ENCODE data around the gene LY86. TPM values are rescaled to one million over a fixed set of nuclear protein-coding genes. Genes with fewer than 3 reads are reported as not detected.

LY86 gene
- total RNA-seq, 1 donor from 2014 or later: not detected

DNA sequence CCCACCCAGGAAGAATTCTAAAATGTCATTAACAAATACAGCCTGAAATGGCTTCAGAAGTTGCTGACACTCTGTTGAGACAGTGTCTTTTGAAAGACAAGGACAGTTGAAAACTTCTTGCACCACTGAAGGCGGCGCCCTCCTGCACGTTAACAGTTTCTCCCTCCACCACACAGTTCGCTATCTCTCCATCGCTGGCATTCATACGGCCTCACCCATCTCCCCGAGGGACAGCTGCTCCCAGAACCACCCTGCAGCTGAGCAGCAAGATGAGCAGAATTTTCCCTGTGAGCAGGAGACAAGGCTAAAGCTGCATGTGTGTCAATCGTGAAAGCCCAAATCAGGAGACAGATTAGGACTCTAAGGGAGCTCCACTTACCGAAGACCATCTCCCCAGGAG lies 113.3 kb downstream of the LY86 start:
- no peaks in the 10 kb centered on the region for H3K9me3 Mint-ChIP-seq
- TF ChIP-seq, protein P1, sequence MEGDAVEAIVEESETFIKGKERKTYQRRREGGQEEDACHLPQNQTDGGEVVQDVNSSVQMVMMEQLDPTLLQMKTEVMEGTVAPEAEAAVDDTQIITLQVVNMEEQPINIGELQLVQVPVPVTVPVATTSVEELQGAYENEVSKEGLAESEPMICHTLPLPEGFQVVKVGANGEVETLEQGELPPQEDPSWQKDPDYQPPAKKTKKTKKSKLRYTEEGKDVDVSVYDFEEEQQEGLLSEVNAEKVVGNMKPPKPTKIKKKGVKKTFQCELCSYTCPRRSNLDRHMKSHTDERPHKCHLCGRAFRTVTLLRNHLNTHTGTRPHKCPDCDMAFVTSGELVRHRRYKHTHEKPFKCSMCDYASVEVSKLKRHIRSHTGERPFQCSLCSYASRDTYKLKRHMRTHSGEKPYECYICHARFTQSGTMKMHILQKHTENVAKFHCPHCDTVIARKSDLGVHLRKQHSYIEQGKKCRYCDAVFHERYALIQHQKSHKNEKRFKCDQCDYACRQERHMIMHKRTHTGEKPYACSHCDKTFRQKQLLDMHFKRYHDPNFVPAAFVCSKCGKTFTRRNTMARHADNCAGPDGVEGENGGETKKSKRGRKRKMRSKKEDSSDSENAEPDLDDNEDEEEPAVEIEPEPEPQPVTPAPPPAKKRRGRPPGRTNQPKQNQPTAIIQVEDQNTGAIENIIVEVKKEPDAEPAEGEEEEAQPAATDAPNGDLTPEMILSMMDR (IDR thresholded peaks at IDR 0.05; ENCODE audit: unreplicated experiment): no peak
- no peaks in the 10 kb centered on the region for H3K36me3 Mint-ChIP-seq
- H3K4me3 Mint-ChIP-seq: no peak overlapping the region
- H3K27me3 Mint-ChIP-seq (ENCODE audit: low read depth): no peaks in the 10 kb centered on the region
- H3K27ac Mint-ChIP-seq: no peak overlapping the region
- DNase-seq (ENCODE audit: low spot score in 2 of 2, unreplicated experiment in 2 of 2): no peak
- peaks cover 37% of the 10 kb centered on the region for H3K4me1 Mint-ChIP-seq

- no peaks in the 10 kb centered on the region for H3K36me3 Mint-ChIP-seq
- no peak overlapping the region for H3K4me3 Mint-ChIP-seq
- DNase-seq (ENCODE audit: low spot score in 2 of 2, unreplicated experiment in 2 of 2): no peak
- TF ChIP-seq, protein P1 (IDR thresholded peaks at IDR 0.05; ENCODE audit: unreplicated experiment): no peak
- no peaks in the 10 kb centered on the region for H3K27me3 Mint-ChIP-seq (ENCODE audit: low read depth)
- H3K9me3 Mint-ChIP-seq: no peaks in the 10 kb centered on the region
- H3K27ac Mint-ChIP-seq: no peak overlapping the region
- peaks cover 24% of the 10 kb centered on the region for H3K4me1 Mint-ChIP-seq
Observed at GRCh38 chr6:6703699-6704098, 115.2 kb downstream of the LY86 start.

Data from mesothelial cell of epicardium (in vitro differentiated cells).